Liver (tissue), 3 donors: ENCODE data around the gene TANGO2.

ENCODE experiments used
- CTCF ChIP-seq: fragments of 150-350 bp; IDR thresholded peaks from 2 replicates; pipeline ENCODE4 v1.5.1; 2017; ENCODE audit warnings: improper control_type of control experiment, low read depth, low read length; ENCODE audit not compliant: missing input control
- GABPA ChIP-seq, 2 donors: IDR thresholded peaks in 1 of 2; conservative IDR thresholded peaks in 1 of 2; 2 replicates each; pipeline ENCODE4 v1.6.1; 2016; ENCODE audit warnings: antibody characterized with exemption in 2 of 2, mild to moderate bottlenecking in 1 of 2, moderate library complexity in 1 of 2
- RAD21 ChIP-seq, 2 donors: IDR thresholded peaks; 2 replicates each; pipeline ENCODE4 v1.6.1; 2016; ENCODE audit warnings: antibody characterized with exemption in 2 of 2, mild to moderate bottlenecking in 2 of 2
- REST ChIP-seq: IDR thresholded peaks from 2 replicates; pipeline ENCODE4 v1.6.1; 2016; ENCODE audit warnings: antibody characterized with exemption, mild to moderate bottlenecking
- donor health status: healthy.
- donor health status: healthy.

- no peak for TF ChIP-seq CTCF
- no peak for TF ChIP-seq RAD21 (IDR thresholded peaks at IDR 0.05)
- TF ChIP-seq REST: no peak
- no peak for TF ChIP-seq GABPA (IDR thresholded peaks at IDR 0.05 in 1 of 2, conservative IDR thresholded peaks at IDR 0.05 in 1 of 2)
Measured at GRCh38 chr22:20106205-20106848, 85.4 kb downstream of the TANGO2 start.
